HG02870 (cell line): ENCODE data around the gene TMEM269.
"Not testable (repeated sequence)": the region's sequence is repeated elsewhere in the genome, so short reads cannot be mapped to it uniquely, and the experiment has no call there.

Experiments used
- ATAC-seq: cut with Tn5 transposase; IDR thresholded peaks from one replicate; pipeline ENCODE4 v1.9.1; 2021; ENCODE audit warnings: mild to moderate bottlenecking, moderate library complexity; ENCODE audit not compliant: unreplicated experiment

Gene TMEM269

GRCh38 chr1:42774928-42775526 lies 9.8 kb upstream of the TMEM269 start:
- no peak for ATAC-seq

- no peak for ATAC-seq
Measured at GRCh38 chr1:42776502-42776901, 8.3 kb upstream of the TMEM269 start.

GRCh38 chr1:42777852-42778251 lies 6.9 kb upstream of the TMEM269 start:
- ATAC-seq, result no peak

GRCh38 chr1:42779725-42780124 lies 5.1 kb upstream of the TMEM269 start:
- no peak for ATAC-seq

- ATAC-seq, result no peak
Measured at GRCh38 chr1:42780176-42780575, 4.6 kb upstream of the TMEM269 start.

- no peak for ATAC-seq
Measured at GRCh38 chr1:42783092-42783491, 1.7 kb upstream of the TMEM269 start.

- ATAC-seq, result no peak
Measured at GRCh38 chr1:42784547-42784945, 245 bp upstream of the TMEM269 start.

- ATAC-seq, result no peak
Measured at GRCh38 chr1:42786097-42786496, 1.3 kb downstream of the TMEM269 start.

GRCh38 chr1:42788021-42788420 lies 3.2 kb downstream of the TMEM269 start:
- no peak for ATAC-seq

- no peak for ATAC-seq
Measured at GRCh38 chr1:42793824-42794223, 9.0 kb downstream of the TMEM269 start.

- no peak for ATAC-seq
Measured at GRCh38 chr1:42797414-42797813, 12.6 kb downstream of the TMEM269 start.

GRCh38 chr1:42797979-42798378 lies 13.2 kb downstream of the TMEM269 start:
- no peak for ATAC-seq

GRCh38 chr1:42801832-42802473 lies 17.2 kb downstream of the TMEM269 start:
- ATAC-seq, result no peak

GRCh38 chr1:42806171-42806570 lies 21.4 kb downstream of the TMEM269 start:
- no peak for ATAC-seq

- no peak for ATAC-seq
Measured at GRCh38 chr1:42806593-42806992, 21.8 kb downstream of the TMEM269 start.

- no peak for ATAC-seq
Measured at GRCh38 chr1:42807056-42807668, 22.4 kb downstream of the TMEM269 start.

GRCh38 chr1:42814815-42815214 lies 30.0 kb downstream of the TMEM269 start:
- not testable (repeated sequence) for ATAC-seq

GRCh38 chr1:42815941-42816584 lies 31.3 kb downstream of the TMEM269 start:
- no peak for ATAC-seq

- peak; percentile 79 for ATAC-seq
Measured at GRCh38 chr1:42816585-42817439, 32.0 kb downstream of the TMEM269 start, which contains the start of the genes ERMAP and SVBP. Gene ERMAP (plus strand): TSS chr1:42817122. CDS start chr1:42830449, 13,327 bp downstream. Gene SVBP (minus strand): TSS chr1:42817397. CDS start chr1:42816544, 853 bp downstream.

- ATAC-seq, result no peak
Measured at GRCh38 chr1:42817440-42817767, 32.6 kb downstream of the TMEM269 start.

GRCh38 chr1:42817976-42818375 lies 33.2 kb downstream of the TMEM269 start:
- ATAC-seq, result no peak
